Neural cell (in vitro differentiated cells): ENCODE data around the gene MYO7B. TPM values are rescaled to one million over a fixed set of nuclear protein-coding genes. Genes with fewer than 3 reads are reported as not detected.

Experiments
- H2AFZ ChIP-seq: fragments of 200-600, 300-800 bp; sonication (generic), shearing (Covaris generic); 2 replicates; pipeline ENCODE4 v1.6.0; 2014; ENCODE audit warnings: low read depth, mild to moderate bottlenecking, antibody characterized with exemption, low read length, moderate library complexity
- H3F3A ChIP-seq: fragments of 200-600 bp; shearing (Covaris generic); 2 replicates; pipeline ENCODE4 v1.6.1; 2016; ENCODE audit warnings: mild to moderate bottlenecking, moderate library complexity, mixed read lengths, antibody characterized with exemption, low read length; ENCODE audit not compliant: insufficient read depth, poor library complexity, severe bottlenecking
- H3K27ac ChIP-seq: fragments of 200-600, 300-800 bp; sonication (generic), shearing (Covaris generic); 2 replicates; pipeline ENCODE4 v1.5.1; 2014; ENCODE audit warnings: mild to moderate bottlenecking, low read length, moderate library complexity
- H3K27me3 ChIP-seq: fragments of 300-800, 200-600 bp; sonication (generic), shearing (Covaris generic); 2 replicates; pipeline ENCODE4 v1.6.0; 2014; ENCODE audit warnings: mild to moderate bottlenecking, low read depth, low read length, moderate library complexity; ENCODE audit not compliant: insufficient read depth
- H3K36me3 ChIP-seq: fragments of 300-800, 200-600 bp; sonication (generic), shearing (Covaris generic); 2 replicates; pipeline ENCODE4 v1.5.1; 2014; ENCODE audit warnings: mild to moderate bottlenecking, antibody characterized with exemption, low read length, moderate library complexity; ENCODE audit not compliant: insufficient read depth
- H3K4me2 ChIP-seq: fragments of 300-800, 200-600 bp; sonication (generic), shearing (Covaris generic); 2 replicates; pipeline ENCODE4 v1.6.0; 2014; ENCODE audit warnings: mild to moderate bottlenecking, low read length
- H3K4me3 ChIP-seq: fragments of 300-800, 200-600 bp; sonication (generic), shearing (Covaris generic); 2 replicates; pipeline ENCODE4 v1.5.1; 2014; ENCODE audit warnings: mild to moderate bottlenecking, low read length, moderate library complexity
- H3K79me2 ChIP-seq: fragments of 200-600 bp; shearing (Covaris generic); replicated peaks from 2 replicates; pipeline ENCODE4 v1.6.0; 2014; ENCODE audit warnings: mild to moderate bottlenecking, low read length, moderate library complexity; ENCODE audit not compliant: insufficient read depth
- H3K9ac ChIP-seq: fragments of 300-800, 200-600 bp; sonication (generic), shearing (Covaris generic); 2 replicates; pipeline ENCODE4 v1.6.1; 2016; ENCODE audit warnings: mild to moderate bottlenecking, low read length, mixed read lengths
- H3K9me2 ChIP-seq: fragments of 200-600 bp; shearing (Covaris generic); 2 replicates; pipeline ENCODE4 v1.6.1; 2016; ENCODE audit warnings: mild to moderate bottlenecking, low read length, mixed read lengths; ENCODE audit not compliant: insufficient read depth
- H3K9me3 ChIP-seq: fragments of 200-600, 300-800 bp; sonication (generic), shearing (Covaris generic); 2 replicates; pipeline ENCODE4 v1.6.1; 2016; ENCODE audit warnings: mild to moderate bottlenecking, mixed run types, low read length, moderate library complexity, mixed read lengths
- H4K20me1 ChIP-seq: fragments of 200-600 bp; shearing (Covaris generic); 2 replicates; pipeline ENCODE4 v1.6.1; 2016; ENCODE audit warnings: mild to moderate bottlenecking, mixed run types; ENCODE audit not compliant: insufficient read depth
- CTCF ChIP-seq: fragments of 450-650 bp; IDR thresholded peaks from 2 replicates; pipeline ENCODE4 v1.5.1; 2014; ENCODE audit warnings: antibody characterized with exemption, mild to moderate bottlenecking, moderate library complexity; ENCODE audit not compliant: poor library complexity, severe bottlenecking
- EP300 ChIP-seq: fragments of 450-650 bp; conservative IDR thresholded peaks from 2 replicates; pipeline ENCODE4 v1.6.1; 2014; ENCODE audit warnings: antibody characterized with exemption, mild to moderate bottlenecking, moderate library complexity; ENCODE audit not compliant: poor library complexity, severe bottlenecking
- EZH2 ChIP-seq: fragments of 200-600, 300-800 bp; shearing (Covaris generic), sonication (generic); IDR thresholded peaks from 2 replicates; pipeline ENCODE4 v1.6.1; 2014; ENCODE audit warnings: antibody characterized with exemption, low read length, borderline replicate concordance, mild to moderate bottlenecking; ENCODE audit not compliant: insufficient read depth, poor library complexity, severe bottlenecking
- MXI1 ChIP-seq: fragments of 450-650 bp; conservative IDR thresholded peaks from 2 replicates; pipeline ENCODE4 v1.6.1; 2014; ENCODE audit warnings: antibody characterized with exemption, mild to moderate bottlenecking; ENCODE audit not compliant: poor library complexity, severe bottlenecking
- POLR2AphosphoS5 ChIP-seq: IDR thresholded peaks from 2 replicates; pipeline ENCODE4 v1.6.1; 2012
- RAD21 ChIP-seq: fragments of 450-650 bp; conservative IDR thresholded peaks from 2 replicates; pipeline ENCODE4 v1.6.1; 2014; ENCODE audit warnings: antibody characterized with exemption, mild to moderate bottlenecking, moderate library complexity
- REST ChIP-seq: IDR thresholded peaks from 2 replicates; pipeline ENCODE4 v1.6.1; 2012; ENCODE audit warnings: borderline replicate concordance
- SMC3 ChIP-seq: fragments of 450-650 bp; conservative IDR thresholded peaks from 2 replicates; pipeline ENCODE4 v1.6.1; 2014; ENCODE audit warnings: antibody characterized with exemption, mild to moderate bottlenecking, moderate library complexity; ENCODE audit not compliant: poor library complexity
- TAF1 ChIP-seq: IDR thresholded peaks from 2 replicates; pipeline ENCODE4 v1.6.1; 2012; ENCODE audit warnings: low read depth
- polyA plus RNA-seq: library from polyadenylated mRNA; depleted of rRNA; stranded (reverse); fragments of >200 nt; gene quantifications from 2 replicates; pipeline ENCODE4 v1.2.3, GENCODE V29; 2014

Gene MYO7B
- polyA plus RNA-seq, 1 donor from 2014 or later: 0.16 TPM

GRCh38 chr2:127652786-127653357, 117.4 kb downstream of the MYO7B start:
- Histone ChIP-seq H4K20me1 (no peaks in the 10 kb centered on the region), H3K4me3 (no peak overlapping the region), H3K9me3 (no peaks in the 10 kb centered on the region), H3F3A (no peaks in the 10 kb centered on the region), H3K27ac (no peak overlapping the region), H3K79me2 (no peaks in the 10 kb centered on the region), H3K9me2 (no peaks in the 10 kb centered on the region), H2AFZ (no peak overlapping the region), H3K27me3 (no peaks in the 10 kb centered on the region), H3K9ac (no peak overlapping the region), H3K4me2 (no peak overlapping the region), H3K36me3 (no peaks in the 10 kb centered on the region)
- TF ChIP-seq EZH2 (no peak), REST (no peak), MXI1 (no peak), EP300 (no peak), SMC3 (no peak), TAF1 (no peak), CTCF (no peak), RAD21 (no peak), POLR2AphosphoS5 (no peak)

GRCh38 chr2:127653421-127654083, 118.1 kb downstream of the MYO7B start:
- Histone ChIP-seq H3K36me3 (no peaks in the 10 kb centered on the region), H3K27me3 (no peaks in the 10 kb centered on the region), H3K4me3 (no peak overlapping the region), H3F3A (no peaks in the 10 kb centered on the region), H3K9ac (no peak overlapping the region), H3K27ac (no peak overlapping the region), H3K4me2 (no peak overlapping the region), H2AFZ (no peak overlapping the region), H3K9me2 (no peaks in the 10 kb centered on the region), H3K79me2 (no peaks in the 10 kb centered on the region), H4K20me1 (no peaks in the 10 kb centered on the region), H3K9me3 (no peaks in the 10 kb centered on the region)
- TF ChIP-seq CTCF (no peak), RAD21 (no peak), MXI1 (no peak), POLR2AphosphoS5 (no peak), TAF1 (no peak)
